HG03521 (cell line): ENCODE results near the gene MALAT1.
A peak's percentile ranks its signal among the peaks of the same experiment; 100 is the strongest.
"Not testable (repeated sequence)": the region's sequence is repeated elsewhere in the genome, so short reads cannot be mapped to it uniquely, and the experiment has no call there.

Experiments
- ATAC-seq: cut with Tn5 transposase; IDR thresholded peaks from one replicate; pipeline ENCODE4 v1.9.1; 2021; ENCODE audit warnings: mild to moderate bottlenecking, moderate library complexity; ENCODE audit not compliant: unreplicated experiment

The MALAT1 gene

GRCh38 chr11:65498977-65499712, at the start of gene MALAT1:
Gene MALAT1, plus strand, starts transcription at chr11:65499045.
- ATAC-seq = peak; percentile 34

GRCh38 chr11:65451301-65451700, 47.5 kb upstream of the MALAT1 start:
- ATAC-seq = not testable (repeated sequence)

- ATAC-seq = not testable (repeated sequence)
Measured at GRCh38 chr11:65452259-65452658, 46.6 kb upstream of the MALAT1 start.

- no peak for ATAC-seq
Measured at GRCh38 chr11:65452806-65453490, 45.9 kb upstream of the MALAT1 start.

- ATAC-seq = no peak
Measured at GRCh38 chr11:65454311-65454695, 44.5 kb upstream of the MALAT1 start.

GRCh38 chr11:65454696-65455456, 44.0 kb upstream of the MALAT1 start:
- ATAC-seq = peak; percentile 78

GRCh38 chr11:65456418-65456817, 42.4 kb upstream of the MALAT1 start:
- no peak for ATAC-seq

GRCh38 chr11:65459552-65459951, 39.3 kb upstream of the MALAT1 start:
- no peak for ATAC-seq

- not testable (repeated sequence) for ATAC-seq
Measured at GRCh38 chr11:65465471-65465870, 33.4 kb upstream of the MALAT1 start.

- ATAC-seq = not testable (repeated sequence)
Measured at GRCh38 chr11:65467306-65467705, 31.5 kb upstream of the MALAT1 start.

- ATAC-seq = no peak
Measured at GRCh38 chr11:65468874-65469333, 29.9 kb upstream of the MALAT1 start.

- ATAC-seq = no peak
Measured at GRCh38 chr11:65470433-65471049, 28.3 kb upstream of the MALAT1 start.

GRCh38 chr11:65471447-65471891, 27.4 kb upstream of the MALAT1 start:
- no peak for ATAC-seq

- not testable (repeated sequence) for ATAC-seq
Measured at GRCh38 chr11:65472588-65473277, 26.1 kb upstream of the MALAT1 start.

- no peak for ATAC-seq
Measured at GRCh38 chr11:65473278-65473860, 25.5 kb upstream of the MALAT1 start.

GRCh38 chr11:65474864-65475263, 24.0 kb upstream of the MALAT1 start:
- no peak for ATAC-seq

GRCh38 chr11:65476632-65477148, 22.2 kb upstream of the MALAT1 start:
- ATAC-seq = no peak

- ATAC-seq = peak; percentile 84
Measured at GRCh38 chr11:65477149-65477965, 21.5 kb upstream of the MALAT1 start.
